ENCODE results near the gene CCN6.

DNA sequence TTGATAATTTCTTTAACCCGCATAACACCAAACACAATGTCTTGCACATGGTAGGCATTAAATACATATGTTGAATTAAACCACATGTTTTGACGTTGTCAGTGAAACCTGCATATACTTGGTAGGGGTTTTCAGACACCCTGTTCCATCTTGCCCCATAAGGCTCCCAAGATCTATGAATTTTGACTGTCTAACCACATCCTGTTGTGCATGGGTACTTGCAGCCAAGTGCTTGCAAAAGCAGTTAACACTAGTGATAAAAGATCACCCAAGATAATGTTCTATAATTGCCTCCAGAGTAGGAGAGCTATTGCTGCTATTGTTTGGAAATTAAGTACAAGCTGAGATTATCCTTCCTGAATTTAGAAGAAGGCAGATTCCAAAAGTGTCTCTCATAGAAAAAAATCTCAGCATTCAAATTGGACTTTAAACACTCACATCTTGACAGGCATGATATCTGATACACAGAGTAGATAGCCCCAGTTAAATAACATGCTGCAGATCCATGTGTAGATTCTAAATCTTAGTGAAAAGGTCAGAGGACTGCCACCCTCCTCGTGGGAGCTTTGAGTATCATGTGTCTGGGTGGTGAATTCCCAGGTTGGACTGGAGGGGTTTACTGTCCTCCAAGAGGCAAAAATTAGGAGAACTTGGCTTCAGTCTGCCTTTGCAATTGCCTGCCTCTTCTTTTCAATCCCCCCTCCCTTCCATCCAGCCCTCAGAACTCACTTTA is 25.8 kb upstream of the CCN6 start:
- no peak for TF ChIP-seq POLR2A (IDR thresholded peaks at IDR 0.05; ENCODE audit: low read length)
- no peak for TF ChIP-seq GATA1 (IDR thresholded peaks at IDR 0.05; ENCODE audit: low read depth, low read length)
